Stimulated activated CD8-positive, alpha-beta memory T cell treated with anti-CD3 and anti-CD28 coated beads, Interleukin-12 subunit alpha, Interleukin-12 subunit beta, amount 100 ng/mL, for 24 hours (primary cell): ENCODE measurements around the gene DYNC1H1.
"Not testable (repeated sequence)": the region's sequence is repeated elsewhere in the genome, so short reads cannot be mapped to it uniquely, and the experiment has no call there.

ENCODE experiments used
- DNase-seq: peaks from one replicate; pipeline ENCODE4 v3.0.0-alpha.2; 2020; ENCODE audit errors: extremely low read depth

Gene DYNC1H1

DNA sequence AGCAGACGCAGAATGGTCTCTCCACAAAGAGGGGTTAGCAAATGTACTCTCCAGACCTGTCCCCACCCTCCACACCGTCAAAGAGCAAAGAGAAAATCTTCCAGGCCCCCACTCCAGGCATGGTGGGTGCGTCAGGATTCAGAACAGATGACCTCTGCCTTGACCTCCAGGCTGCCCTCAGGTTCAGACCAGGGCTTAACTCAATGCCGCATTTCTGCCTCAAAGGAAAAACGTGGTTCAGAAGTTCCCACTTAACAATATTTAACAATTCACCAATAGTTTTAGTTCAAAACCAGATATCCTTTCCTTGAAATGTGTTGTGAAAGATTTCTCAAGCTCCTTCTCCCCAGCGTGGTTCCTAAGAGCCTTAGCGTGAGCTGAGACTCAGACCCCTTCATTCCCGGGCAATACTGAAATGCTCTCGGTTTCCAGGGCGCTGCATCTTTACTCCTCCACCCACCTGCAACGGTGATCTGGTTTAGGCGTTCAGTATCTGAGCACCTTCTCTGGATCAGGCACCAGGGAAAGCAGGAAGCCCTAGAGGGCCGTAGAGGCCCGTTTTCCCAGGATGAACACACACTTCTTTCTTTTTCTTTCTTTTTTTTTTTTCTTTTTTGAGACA, 99.5 kb downstream of the DYNC1H1 start:
- DNase-seq: no peak

DNA sequence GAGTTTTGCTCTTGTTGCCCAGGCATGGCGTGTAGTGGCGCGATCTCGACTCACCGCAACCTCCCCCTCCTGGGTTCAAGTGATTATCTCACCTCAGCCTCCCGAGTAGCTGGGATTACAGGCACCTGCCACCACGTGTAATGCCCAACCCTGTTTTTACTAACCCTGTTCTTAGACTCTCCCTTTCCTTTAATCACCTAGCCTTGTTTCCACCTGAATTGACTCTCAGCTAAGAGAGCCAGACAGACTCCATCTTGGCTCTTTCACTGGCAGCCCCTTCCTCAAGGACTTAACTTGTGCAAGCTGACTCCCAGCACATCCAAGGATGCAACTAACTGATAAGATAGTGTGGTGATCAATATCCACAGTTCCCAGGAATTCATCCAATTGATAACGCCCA, 100.2 kb downstream of the DYNC1H1 start:
- not testable (repeated sequence) for DNase-seq

DNA sequence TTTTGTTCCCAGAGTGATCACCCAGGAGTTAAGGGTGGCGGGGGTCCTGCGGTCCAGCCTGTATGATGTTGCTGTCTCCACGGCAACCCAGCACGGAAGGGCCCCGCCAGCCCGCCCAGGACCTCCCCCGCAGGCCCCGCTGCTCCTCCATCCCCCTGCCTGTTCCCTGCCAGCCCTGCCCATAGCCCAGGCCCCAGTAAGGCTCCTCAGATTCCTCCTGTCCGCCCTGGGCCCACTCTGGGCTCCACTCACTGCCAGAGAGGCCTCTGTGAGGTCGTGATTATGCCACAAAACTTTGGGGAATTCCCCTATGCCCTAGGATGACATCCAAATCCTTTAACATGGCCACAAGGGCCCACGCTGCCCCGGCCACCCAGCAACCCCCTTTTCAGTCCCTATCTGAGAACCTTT, 101.7 kb downstream of the DYNC1H1 start:
- no peak for DNase-seq

DNA sequence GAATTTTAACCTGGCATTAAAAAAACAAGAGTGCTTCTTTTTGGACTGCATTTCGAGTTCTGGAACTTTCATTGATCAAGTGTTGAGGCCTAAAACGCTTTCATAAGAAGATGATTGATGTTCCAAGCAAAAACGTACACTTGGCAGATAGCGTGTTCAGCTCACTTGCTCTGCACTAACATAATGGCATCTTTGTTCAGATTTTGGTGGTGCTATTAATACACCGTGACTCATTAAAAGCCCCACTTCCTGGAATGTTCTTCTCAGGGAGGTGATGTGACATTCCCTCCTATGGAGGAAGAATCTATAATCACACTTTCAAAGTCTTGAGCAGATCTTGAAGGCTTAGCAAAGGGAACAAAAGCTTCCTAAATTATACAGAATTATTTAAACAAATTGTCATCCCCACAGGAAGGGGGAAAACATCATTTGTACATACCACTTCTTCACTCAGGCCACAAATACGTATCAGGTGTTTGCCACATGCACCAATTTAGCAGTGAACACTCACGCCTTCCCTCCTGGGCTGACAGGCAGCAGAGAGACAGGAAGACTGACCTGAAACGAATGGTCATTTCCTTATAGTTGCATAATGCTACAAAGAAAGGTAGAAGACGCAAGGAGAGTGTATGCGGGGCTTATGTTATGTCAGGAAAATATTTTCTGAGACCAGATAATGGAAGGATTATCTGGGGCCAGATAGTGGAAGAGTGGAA, 107.1 kb downstream of the DYNC1H1 start:
- DNase-seq: no peak

DNA sequence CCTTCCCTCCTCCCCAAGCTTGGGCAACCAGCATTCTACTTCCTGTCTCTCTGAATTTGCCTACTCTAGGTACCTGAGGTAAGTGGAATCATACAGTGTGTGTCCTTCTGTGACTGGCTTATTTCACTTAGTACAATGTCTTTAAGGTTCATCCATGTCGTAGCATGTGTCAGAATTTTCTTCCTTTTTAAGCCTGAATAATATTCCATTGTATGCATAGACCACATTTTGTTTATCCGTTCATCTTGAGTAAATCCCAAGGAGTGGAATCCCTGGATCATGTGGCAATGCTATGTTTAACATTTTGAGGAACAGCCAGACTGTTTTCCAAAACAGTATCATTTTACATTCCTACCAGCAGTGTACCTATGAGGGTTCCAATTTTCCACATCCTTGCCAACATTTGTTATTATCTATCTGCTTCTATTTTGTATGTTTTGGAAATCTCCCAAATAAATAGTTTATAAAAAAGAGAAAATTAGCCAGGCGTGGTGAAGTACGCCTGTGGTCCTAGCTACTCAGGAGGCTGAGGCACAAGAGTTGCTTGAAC, 110.1 kb downstream of the DYNC1H1 start:
- DNase-seq: no peak

DNA sequence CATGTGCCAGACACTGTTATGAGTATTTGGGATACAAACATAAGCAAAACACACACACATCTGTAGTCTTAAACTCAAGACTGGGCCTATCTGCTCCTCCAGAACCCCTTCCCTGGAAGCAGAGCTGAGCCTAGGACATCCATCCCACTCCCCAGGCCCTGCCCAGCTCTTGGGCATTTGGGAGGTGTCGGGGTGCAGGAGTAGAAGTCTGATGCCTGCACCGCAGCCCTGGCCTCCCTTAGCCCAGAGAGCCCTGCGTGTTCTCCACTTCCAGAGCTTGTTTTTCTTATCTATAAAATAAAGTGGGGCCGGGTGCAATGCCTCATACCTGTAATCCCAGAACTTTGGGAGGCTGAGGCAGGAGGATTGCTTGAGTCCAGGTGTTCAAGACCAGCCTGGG, 110.8 kb downstream of the DYNC1H1 start:
- DNase-seq: no peak

DNA sequence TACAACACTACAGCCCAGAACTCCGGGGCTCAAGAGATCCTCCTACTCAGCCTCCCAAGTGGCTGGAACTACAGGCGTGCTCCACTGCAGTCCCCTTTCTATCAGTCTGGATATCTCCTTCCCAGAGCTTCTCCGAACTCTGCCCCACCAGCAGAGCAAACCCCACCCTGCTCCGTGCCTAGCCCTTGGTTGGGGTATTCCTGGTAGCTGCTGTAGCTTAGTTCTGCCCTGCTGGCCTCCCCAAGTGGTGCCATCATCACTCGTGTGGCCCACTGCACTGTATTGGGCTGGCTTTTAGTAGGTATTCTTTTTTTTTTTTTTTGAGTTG, 113.0 kb downstream of the DYNC1H1 start:
- no peak for DNase-seq

DNA sequence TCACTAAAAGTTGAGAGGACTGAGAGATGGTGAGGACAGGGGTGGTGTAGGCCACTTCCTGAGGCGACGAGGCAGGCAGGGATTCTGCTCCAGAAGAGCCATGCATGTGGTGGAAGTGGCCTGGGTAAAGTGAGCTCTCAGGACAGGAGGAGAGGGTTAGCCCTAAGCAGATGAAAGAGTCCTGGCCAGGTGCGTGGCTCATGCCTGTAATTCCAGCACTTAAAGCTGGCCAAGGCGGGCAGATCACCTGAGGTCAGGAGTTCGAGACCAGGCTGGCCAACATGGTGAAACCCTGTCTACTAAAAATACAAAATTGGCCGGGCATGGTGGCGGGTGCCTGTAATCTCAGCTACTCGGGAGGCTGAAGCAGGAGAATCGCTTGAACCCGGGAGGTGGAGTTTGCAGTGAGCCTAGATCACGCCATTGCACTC, 114.0 kb downstream of the DYNC1H1 start:
- not testable (repeated sequence) for DNase-seq

DNA sequence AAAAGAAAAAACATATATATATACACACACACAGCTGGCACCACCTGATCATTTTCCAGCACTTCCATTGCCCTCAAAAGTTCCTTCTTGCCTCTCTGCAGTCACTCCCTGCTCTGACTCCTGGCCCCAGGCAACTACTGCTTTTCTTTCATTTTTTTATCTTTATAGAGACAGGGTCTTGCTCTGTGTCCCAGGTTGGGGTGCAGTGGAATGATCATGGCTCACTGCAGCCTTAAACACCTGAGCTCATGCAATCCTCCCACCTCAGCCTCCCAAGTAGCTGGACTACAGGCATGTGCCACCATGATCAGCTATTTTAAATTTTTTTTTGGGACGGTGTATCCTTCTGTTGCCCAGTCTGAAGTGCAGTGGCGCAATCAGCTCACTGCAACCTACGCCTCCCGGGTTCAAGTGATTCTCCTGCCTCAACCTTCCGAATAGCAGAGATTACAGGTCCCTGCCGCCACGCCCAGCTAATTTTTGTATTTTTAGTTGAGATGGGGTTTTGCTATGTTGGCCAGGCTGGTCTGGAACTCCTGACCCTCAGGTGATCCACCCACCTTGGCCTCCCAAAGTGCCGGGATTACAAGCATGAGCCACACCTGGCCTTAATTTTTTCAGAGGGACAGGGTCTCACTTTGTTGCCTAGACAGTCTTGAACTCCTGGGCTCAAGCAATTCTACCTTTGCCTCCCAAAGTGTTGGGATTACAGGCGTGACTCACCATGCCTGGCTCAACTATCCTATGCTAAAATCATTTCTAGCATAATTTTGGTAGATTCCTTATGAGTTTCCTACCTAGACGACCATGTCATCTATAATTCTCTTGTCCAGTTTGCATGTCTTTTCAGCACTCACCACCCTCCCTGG, 114.7 kb downstream of the DYNC1H1 start:
- no peak for DNase-seq

DNA sequence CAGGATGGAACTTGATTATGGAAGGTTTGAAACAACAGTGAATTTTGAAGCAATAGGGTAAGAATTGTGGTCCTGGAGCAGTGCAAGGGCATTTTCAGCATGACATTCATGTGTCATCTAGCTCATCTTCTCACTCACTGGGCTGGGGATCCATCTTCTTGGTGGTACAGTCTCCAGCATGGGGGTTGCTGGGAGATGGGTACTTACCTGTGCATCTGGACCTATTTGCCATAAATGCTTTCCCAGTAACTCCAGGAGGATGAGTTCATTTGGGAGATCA, 115.3 kb downstream of the DYNC1H1 start:
- no peak for DNase-seq

DNA sequence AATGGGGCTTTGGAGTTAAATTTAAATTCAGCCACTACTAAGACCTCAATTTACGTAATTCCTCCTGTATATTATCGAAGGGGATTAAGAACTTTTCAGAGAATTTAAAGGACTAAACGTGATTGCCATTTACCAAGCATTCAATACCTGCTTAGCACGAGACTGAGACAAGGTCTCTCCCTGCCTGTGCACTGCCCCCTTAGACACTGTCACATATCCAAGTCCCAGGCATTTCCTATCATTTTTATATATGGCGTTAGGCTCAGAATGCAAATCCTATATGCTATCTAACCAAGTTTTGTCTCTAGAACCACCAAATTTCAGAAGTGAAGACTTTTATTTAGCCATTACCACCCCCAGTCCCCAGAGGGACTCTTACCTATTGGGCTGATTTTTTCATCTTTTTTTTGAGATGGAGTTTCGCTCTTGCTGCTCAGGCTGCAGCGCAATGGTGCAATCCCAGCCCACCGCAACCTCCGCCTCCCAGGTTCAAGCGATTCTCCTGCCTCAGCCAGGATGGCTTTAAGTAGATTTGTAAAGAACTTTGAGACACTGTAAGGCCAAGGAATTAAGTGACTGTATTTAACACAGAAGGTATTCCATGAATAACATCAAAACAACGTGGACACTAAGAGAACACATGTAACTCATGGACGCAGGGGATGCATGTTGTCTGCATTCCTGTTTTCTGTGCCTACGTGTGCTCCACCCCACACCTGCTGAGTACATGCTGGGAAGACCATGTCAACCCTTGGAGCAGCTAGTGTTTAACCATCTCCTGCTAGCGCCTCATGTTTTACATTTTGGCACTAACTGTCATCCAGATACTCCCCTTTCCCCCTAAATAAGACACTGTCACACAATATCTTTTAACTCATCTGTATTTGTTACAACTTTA, 116.1 kb downstream of the DYNC1H1 start:
- no peak for DNase-seq

DNA sequence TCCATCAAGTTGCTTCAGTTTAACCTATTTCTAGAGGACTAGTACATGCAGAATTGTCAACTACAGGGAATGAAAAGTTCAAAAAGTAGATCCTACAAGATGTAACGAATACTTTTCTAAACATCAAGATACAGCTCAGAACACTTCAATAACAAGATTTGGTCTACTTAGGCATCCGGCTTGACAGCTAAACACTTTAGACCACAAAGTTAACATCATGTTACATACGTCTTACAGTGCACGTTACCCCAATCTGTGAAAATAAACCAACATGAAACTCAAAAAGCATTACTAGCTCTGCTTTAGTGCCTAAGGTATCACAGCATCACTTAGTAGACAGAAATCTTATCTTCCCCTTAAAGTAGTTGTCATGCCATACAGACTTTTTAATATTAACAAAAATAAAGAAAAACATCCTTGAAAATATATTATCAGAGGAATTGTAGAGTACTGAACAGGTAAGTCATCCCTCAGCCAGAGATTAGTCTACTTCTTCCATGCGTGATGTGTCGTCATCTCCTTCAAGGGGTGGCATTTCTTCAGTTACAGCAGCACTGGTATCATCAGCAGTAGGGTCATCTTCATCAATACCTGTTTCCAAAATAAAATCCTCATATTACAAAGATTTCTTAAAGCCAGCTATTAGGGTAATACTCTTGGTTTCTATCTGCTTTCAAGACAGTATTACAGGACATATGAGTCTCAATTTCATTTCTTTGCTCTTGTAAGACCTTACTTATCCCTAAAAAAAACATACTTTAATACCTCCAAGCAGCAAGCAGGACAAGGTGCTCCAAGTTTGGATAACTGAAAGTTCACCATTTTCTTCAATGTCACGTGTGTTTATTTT, 117.1 kb downstream of the DYNC1H1 start:
- DNase-seq: no peak

DNA sequence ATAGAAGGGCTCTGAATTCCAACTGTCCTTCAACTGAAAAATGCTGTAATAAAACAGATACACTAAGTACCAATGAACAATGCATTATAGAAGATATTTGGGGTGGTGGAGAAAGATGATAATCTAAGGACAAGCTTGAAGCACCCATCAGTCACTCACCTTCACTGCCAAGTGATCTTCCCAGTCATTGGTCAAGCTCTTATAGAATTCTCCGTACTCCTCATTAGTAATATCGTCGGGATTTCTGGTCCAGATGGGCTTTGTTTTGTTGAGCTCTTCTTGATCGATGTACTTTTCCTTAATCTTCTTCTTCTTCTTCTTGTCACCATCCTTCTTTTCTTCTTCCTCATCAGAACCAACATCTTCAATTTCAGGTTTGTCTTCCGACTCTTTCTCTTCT, 120.1 kb downstream of the DYNC1H1 start:
- not testable (repeated sequence) for DNase-seq

DNA sequence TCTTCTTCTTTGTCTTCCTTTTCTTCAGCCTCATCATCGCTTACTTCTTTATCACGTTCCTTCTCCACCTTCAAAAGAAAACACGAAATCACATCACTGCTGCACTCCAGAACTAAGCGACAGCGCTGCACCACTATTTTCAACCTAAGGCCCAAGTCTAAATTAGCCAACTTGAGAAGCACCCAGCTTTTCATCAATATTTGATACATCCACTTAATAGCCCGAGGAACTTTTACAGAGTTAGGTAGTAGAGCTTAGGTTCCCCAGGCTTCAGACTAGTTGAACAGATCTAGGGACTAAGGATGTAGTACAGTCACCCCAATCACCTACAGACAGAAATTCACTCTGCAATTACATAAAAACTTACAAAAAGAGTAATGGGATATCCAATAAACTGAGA, 120.6 kb downstream of the DYNC1H1 start:
- no peak for DNase-seq

DNA sequence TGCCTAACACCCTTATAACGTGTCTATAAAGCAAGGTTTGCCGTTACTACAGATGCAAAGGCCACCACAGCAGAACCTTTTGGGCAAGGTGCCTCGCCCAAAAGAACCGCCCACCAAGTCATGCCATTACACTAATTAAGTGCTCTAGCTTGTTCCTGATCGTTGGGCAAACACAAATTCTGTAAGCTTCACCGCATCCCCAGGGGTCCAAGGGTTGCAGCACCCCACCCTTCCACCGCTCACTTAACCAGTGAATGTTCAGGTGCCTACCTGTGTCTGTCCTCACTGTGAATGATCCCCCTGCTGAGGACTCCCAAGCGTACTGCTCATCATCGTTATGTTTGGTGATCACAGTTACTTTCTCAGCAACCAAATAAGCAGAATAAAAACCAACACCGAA, 121.1 kb downstream of the DYNC1H1 start:
- no peak for DNase-seq

DNA sequence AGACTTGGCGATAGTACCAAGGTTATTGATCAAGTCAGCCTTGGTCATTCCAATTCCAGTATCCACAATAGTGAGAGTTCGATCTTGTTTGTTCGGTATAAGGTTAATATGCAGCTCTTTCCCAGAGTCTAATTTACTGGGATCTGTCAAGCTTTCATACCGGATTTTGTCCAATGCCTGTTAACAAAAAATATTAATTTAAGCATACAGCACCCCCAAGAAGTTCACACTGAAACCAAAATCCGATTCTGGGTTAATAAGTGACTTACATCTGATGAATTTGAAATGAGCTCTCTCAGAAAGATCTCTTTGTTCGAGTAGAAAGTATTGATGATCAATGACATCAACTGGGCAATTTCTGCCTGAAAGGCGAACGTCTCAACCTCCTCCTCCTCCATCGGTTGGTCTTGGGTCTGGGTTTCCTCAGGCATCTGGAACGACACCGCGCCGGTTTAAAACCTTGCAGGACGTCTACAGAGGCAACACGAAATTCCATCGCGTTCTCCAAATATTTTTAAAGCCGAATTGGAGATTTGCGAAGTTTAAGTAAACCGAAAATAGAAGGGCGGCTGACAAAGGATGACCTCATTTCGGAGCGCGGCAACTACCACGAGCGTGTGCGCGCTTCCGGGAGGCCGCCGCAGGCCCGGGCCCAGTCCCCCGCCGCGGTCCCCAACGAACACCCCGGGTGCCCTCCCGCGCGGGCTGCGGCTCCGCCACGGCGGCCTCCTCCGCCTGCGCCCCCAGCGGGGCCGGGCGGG, 121.8 kb downstream of the DYNC1H1 start:
- DNase-seq: peak; percentile 31

DNA sequence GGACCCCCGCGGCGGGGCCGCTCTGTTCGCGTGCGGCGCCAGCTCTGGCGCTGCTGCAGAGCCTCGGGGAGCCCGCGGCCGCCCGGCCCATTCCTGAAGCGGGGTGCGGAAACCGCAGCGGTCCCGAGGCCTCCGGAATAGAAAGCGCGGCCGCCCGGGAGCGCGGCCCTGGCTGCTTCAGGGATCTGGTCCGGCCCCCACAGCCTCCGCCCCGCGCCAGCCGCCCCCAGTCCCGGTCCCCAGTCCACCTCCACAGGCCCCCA, 122.3 kb downstream of the DYNC1H1 start:
- DNase-seq: no peak

DNA sequence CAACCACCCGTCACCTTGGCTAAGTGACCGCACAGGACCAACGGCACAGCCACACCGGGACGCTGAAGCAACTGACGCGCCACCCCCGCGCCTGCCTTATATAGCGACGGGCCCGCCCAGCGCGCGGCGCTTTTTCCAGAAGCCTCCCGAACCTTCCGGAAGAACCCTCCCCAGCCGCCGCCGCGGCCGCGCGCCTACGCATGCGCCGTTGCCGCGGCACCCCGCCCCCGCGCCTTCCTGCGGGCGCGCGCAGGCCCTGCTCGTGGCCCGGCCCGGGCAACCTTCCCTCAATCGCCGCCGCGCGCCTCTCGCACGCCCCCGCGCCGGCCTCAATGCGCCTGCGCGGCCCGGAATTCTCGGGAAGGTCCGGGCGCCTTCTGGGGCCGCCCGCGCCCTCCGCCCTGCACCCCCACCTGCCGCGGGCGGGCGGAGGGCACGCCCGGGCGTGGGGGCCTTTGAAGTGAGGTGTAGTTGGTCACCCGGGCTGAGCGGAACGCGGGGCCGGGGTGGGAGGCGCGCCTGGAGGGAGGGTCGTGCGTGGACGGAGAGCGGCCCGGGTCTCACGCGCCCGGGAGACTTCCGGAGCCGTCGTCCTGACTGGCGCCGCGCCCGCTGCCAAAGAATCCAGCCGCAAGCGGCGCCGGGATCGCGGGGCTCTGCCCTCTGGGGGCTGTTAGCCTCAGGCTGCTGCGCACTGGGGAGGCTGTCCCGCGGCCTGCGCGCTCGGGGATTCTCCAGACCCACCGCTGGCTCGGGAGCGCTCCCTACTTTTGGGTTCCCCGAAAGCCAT, 122.8 kb downstream of the DYNC1H1 start, which contains the start of gene HSP90AA1:
Gene HSP90AA1 (minus strand): TSS at position 73 of the 790 bp plus-strand sequence. CDS start 666 bp downstream, outside the sequence.
- DNase-seq: peak; percentile 91

DNA sequence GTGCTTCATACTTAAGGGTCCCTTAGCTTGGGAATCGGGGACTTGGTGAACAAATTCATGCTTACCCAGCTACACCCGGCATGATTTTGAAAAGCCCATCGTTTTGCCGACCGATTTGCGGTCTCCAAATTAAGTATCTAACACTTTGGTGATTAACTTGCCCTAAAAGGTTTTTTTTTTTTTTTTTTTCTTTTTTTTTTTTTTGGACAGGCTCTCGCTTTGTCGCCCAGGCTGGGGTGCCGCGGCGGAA, 123.3 kb downstream of the DYNC1H1 start:
- DNase-seq: no peak
